ENCODE measurements around the gene KLHL6. TPM values are rescaled to one million over a fixed set of nuclear protein-coding genes. Genes with fewer than 3 reads are reported as not detected.

The KLHL6 gene
- polyA plus RNA-seq, 1 of the 3 experiments (the other 2 are of a cell fraction): not detected

DNA sequence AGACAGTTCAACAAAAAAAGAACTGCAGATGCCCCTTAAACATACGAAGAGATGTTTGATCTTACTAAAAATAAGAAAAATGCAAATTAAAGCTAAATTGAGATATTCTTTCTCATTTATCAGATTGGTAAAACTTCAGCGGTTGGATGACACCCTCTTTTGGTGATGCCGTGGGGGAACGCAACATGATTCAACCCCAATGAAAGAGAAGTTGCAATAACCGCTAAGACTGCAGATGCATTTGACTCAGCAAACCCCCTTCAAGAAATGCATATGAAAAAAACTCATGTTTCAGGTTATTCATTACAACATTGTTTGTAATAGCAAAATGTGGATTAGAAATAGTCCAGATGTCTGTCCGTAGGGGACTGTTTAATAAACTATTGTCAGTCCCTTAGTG is 3.6 kb downstream of the KLHL6 start (continued):
- TF ChIP-seq, protein P1, sequence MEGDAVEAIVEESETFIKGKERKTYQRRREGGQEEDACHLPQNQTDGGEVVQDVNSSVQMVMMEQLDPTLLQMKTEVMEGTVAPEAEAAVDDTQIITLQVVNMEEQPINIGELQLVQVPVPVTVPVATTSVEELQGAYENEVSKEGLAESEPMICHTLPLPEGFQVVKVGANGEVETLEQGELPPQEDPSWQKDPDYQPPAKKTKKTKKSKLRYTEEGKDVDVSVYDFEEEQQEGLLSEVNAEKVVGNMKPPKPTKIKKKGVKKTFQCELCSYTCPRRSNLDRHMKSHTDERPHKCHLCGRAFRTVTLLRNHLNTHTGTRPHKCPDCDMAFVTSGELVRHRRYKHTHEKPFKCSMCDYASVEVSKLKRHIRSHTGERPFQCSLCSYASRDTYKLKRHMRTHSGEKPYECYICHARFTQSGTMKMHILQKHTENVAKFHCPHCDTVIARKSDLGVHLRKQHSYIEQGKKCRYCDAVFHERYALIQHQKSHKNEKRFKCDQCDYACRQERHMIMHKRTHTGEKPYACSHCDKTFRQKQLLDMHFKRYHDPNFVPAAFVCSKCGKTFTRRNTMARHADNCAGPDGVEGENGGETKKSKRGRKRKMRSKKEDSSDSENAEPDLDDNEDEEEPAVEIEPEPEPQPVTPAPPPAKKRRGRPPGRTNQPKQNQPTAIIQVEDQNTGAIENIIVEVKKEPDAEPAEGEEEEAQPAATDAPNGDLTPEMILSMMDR (IDR thresholded peaks at IDR 0.05): no peak
- TF ChIP-seq REST (IDR thresholded peaks at IDR 0.05; ENCODE audit: low read depth, low read length): no peak

DNA sequence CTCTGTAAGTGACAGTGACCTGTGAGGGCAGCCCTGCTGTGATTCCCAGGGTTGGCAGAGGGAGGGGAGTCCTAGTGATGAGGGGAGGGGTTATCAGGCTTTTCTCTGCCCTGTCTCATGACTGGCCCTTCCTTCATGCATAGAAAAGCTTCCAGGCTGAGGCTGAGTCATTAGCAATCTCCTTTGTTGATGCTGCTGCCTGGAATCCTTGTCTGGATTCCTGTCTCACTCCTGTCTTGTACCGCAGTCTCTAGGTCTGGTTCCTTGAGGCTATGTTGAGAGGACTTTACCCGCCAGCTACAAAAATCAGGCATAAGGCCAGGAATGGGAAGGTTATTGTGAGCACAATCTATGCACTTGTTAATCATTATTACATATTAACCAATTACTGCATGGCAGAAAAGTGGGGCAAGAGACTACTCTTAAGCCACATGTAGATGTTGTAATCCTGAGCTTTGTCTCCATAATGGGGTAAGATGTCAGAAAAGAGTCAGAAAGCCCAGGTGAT is 7.2 kb downstream of the KLHL6 start:
- DNase-seq: peak; percentile 34
- Histone ChIP-seq H4K20me1 (ENCODE audit: insufficient read depth) (no peaks in the 10 kb centered on the region), H3K4me1 (ENCODE audit: control insufficient read depth in 1 of 2, insufficient read depth in 2 of 2, low read depth in 1 of 2, low read length in 1 of 2) (peaks cover 0 to 13% of the 10 kb centered on the region in 2 experiments; a peak in 1 of 4 replicates), H3K27ac (ENCODE audit: low read depth in 2 of 2, low read length in 1 of 2) (no peak overlapping the region; a peak in 1 of 4 replicates), H3F3A (replicated peaks; ENCODE audit: insufficient read depth) (no peaks in the 10 kb centered on the region), H3K27me3 (ENCODE audit: insufficient read depth) (no peaks in the 10 kb centered on the region), H3K4me3 (ENCODE audit: low read depth in 2 of 2, low read length in 1 of 2) (no peak overlapping the region), H3K4me2 (no peak overlapping the region), H3K9ac (no peak overlapping the region), H2AFZ (ENCODE audit: low read depth) (no peak overlapping the region), H3K79me2 (ENCODE audit: insufficient read depth) (no peaks in the 10 kb centered on the region), H3K36me3 (replicated peaks in 1 of 2; ENCODE audit: control insufficient read depth in 1 of 2, insufficient read depth in 2 of 2, low read length in 1 of 2) (no peaks in the 10 kb centered on the region), H3K9me3 (no peaks in the 10 kb centered on the region), H3K9me2 (no peaks in the 10 kb centered on the region)
- ChIA-PET CTCF (interaction anchor here (0.9 to 1.3 kb wide), 2 partner anchors 13 to 69 kb away, joined by 3 read pairs; no protein-coding TSS in a partner anchor), POLR2A (no interaction called here)
- 8% methylated on average over 2 of the region's 2 CpGs for WGBS (ENCODE audit: low lambda C conversion rate)
- no peak for TF ChIP-seq FOXM1 (IDR thresholded peaks at IDR 0.05; ENCODE audit: low read depth)
- peak; percentile 42; the same call in 1 of the 2 replicates for TF ChIP-seq FOSL2 (IDR thresholded peaks at IDR 0.05; ENCODE audit: borderline replicate concordance, low read depth)
- no peak for TF ChIP-seq JUND (IDR thresholded peaks at IDR 0.05)
- no peak for TF ChIP-seq TAF1 (IDR thresholded peaks at IDR 0.05; ENCODE audit: borderline replicate concordance, low read depth, low read length)
- no peak for TF ChIP-seq FOXJ3 (CRISPR knock-in tag; IDR thresholded peaks at IDR 0.05)
- TF ChIP-seq TCF12 (IDR thresholded peaks at IDR 0.05): no peak

DNA sequence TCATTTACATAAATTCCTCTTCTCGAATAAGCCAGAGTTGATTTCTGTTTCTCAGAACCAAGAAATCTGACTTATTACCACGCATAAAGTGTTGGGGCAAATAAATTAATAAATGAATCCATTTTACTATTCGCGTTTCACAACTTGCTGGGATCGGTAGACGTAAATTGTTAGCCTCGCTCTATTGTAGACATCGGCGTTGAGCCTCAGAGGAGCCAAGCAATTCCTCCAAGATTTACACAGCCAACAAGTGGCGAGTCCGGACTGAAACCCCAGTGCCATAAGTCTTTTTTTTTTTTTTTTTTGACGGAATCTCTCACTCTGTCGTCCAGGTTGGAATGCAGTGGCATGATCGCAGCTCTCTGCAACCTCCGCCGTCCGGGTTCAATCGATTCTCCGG is 8.9 kb downstream of the KLHL6 start:
- Histone ChIP-seq H3K9me2 (no peaks in the 10 kb centered on the region), H3F3A (replicated peaks; ENCODE audit: insufficient read depth) (no peaks in the 10 kb centered on the region), H3K36me3 (replicated peaks in 1 of 2; ENCODE audit: control insufficient read depth in 1 of 2, insufficient read depth in 2 of 2, low read length in 1 of 2) (no peaks in the 10 kb centered on the region), H2AFZ (ENCODE audit: low read depth) (no peak overlapping the region), H3K4me2 (no peak overlapping the region), H3K27me3 (ENCODE audit: insufficient read depth) (no peaks in the 10 kb centered on the region), H4K20me1 (ENCODE audit: insufficient read depth) (no peaks in the 10 kb centered on the region), H3K4me3 (ENCODE audit: low read depth in 2 of 2, low read length in 1 of 2) (no peak overlapping the region), H3K9ac (no peak overlapping the region), H3K27ac (ENCODE audit: low read depth in 2 of 2, low read length in 1 of 2) (no peak overlapping the region), H3K9me3 (no peaks in the 10 kb centered on the region), H3K4me1 (ENCODE audit: control insufficient read depth in 1 of 2, insufficient read depth in 2 of 2, low read depth in 1 of 2, low read length in 1 of 2) (peaks cover 0 to 6% of the 10 kb centered on the region in 2 experiments; a peak in 1 of 4 replicates), H3K79me2 (ENCODE audit: insufficient read depth) (no peaks in the 10 kb centered on the region)
- ChIA-PET POLR2A (no interaction called here), CTCF (no interaction called here)
- DNase-seq: no peak
- TF ChIP-seq GABPA (IDR thresholded peaks at IDR 0.05; ENCODE audit: low read depth) (no peak), RFX5 (IDR thresholded peaks at IDR 0.05; ENCODE audit: low read length) (no peak), USF2 (IDR thresholded peaks at IDR 0.05; ENCODE audit: borderline replicate concordance, low read depth, low read length) (no peak)
- TF ChIP-seq, protein P2, sequence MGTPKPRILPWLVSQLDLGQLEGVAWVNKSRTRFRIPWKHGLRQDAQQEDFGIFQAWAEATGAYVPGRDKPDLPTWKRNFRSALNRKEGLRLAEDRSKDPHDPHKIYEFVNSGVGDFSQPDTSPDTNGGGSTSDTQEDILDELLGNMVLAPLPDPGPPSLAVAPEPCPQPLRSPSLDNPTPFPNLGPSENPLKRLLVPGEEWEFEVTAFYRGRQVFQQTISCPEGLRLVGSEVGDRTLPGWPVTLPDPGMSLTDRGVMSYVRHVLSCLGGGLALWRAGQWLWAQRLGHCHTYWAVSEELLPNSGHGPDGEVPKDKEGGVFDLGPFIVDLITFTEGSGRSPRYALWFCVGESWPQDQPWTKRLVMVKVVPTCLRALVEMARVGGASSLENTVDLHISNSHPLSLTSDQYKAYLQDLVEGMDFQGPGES (IDR thresholded peaks at IDR 0.05; ENCODE audit: low read depth, low read length): no peak
- 85% methylated on average over 19 of the region's 19 CpGs for WGBS (ENCODE audit: low lambda C conversion rate)

Measured in SK-N-SH (cell line).